Measurements from ENCODE around the gene SUGCT.
A peak's percentile ranks its signal among the peaks of the same experiment; 100 is the strongest.

SUGCT gene

DNA sequence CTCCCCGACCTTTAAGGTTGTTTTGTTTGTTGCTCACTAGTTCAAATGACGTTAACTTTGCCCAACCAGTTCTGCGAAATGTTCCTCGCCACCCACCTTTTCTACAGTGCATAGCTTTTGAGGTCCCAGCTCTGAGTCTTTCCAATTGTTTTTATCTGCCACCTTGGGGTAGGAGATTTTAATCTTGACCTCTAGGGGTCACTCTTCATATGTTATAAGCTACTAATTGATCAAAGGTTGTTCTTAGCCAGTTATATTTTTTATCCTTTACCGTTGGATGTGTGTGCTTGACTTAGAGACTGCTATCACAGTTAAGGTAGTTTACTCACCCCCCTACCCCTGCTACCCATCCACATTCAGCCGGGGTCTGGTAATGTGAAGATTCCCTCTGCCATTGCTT is 372.4 kb downstream of the SUGCT start:
- Histone ChIP-seq H3K27ac (ENCODE audit: low read length) (no peak overlapping the region), H4K20me1 (ENCODE audit: insufficient read depth, low read length) (no peaks in the 10 kb centered on the region), H3K9ac (ENCODE audit: low read depth, low read length) (no peak overlapping the region), H3K9me3 (ENCODE audit: insufficient read depth, low read length, severe bottlenecking) (peaks cover 7% of the 10 kb centered on the region), H3K4me3 (ENCODE audit: low read depth in 1 of 2, low read length in 2 of 2) (no peak overlapping the region), H3K4me1 (ENCODE audit: insufficient read depth, low read length) (no peaks in the 10 kb centered on the region), H2AFZ (ENCODE audit: low read depth, low read length) (no peak overlapping the region), H3K36me3 (ENCODE audit: insufficient read depth, low read length) (no peaks in the 10 kb centered on the region), H3K4me2 (ENCODE audit: insufficient read depth, low read length) (no peak overlapping the region), H3K27me3 (ENCODE audit: insufficient read depth, low read length, poor library complexity) (no peaks in the 10 kb centered on the region), H3K79me2 (ENCODE audit: insufficient read depth, low read length) (no peaks in the 10 kb centered on the region)
- TF ChIP-seq CTCF (IDR thresholded peaks at IDR 0.05; ENCODE audit: borderline replicate concordance, extremely low read depth, low read length, poor library complexity, severe bottlenecking) (peak; percentile 56), EZH2 (IDR thresholded peaks at IDR 0.05; ENCODE audit: borderline replicate concordance, low read depth, low read length, severe bottlenecking) (no peak)
- DNase-seq (no peak), ATAC-seq (ENCODE audit: insufficient read depth, low read depth) (peak; percentile 57; the same call in 2 of the 3 replicates)

GRCh38 chr7:40509287-40509996 is 374.6 kb downstream of the SUGCT start:
- Histone ChIP-seq H3K9me3 (ENCODE audit: insufficient read depth, low read length, severe bottlenecking) (peaks cover 7% of the 10 kb centered on the region), H3K27me3 (ENCODE audit: insufficient read depth, low read length, poor library complexity) (no peaks in the 10 kb centered on the region), H3K36me3 (ENCODE audit: insufficient read depth, low read length) (no peaks in the 10 kb centered on the region), H3K4me2 (ENCODE audit: insufficient read depth, low read length) (no peak overlapping the region), H3K4me3 (ENCODE audit: low read depth in 1 of 2, low read length in 2 of 2) (no peak overlapping the region), H3K9ac (ENCODE audit: low read depth, low read length) (no peak overlapping the region), H3K27ac (ENCODE audit: low read length) (no peak overlapping the region), H4K20me1 (ENCODE audit: insufficient read depth, low read length) (no peaks in the 10 kb centered on the region), H3K79me2 (ENCODE audit: insufficient read depth, low read length) (no peaks in the 10 kb centered on the region), H3K4me1 (ENCODE audit: insufficient read depth, low read length) (no peaks in the 10 kb centered on the region), H2AFZ (ENCODE audit: low read depth, low read length) (no peak overlapping the region)
- DNase-seq (no peak), ATAC-seq (ENCODE audit: insufficient read depth, low read depth) (no peak)
- no peak for TF ChIP-seq EZH2 (IDR thresholded peaks at IDR 0.05; ENCODE audit: borderline replicate concordance, low read depth, low read length, severe bottlenecking)
- TF ChIP-seq CTCF (IDR thresholded peaks at IDR 0.05; ENCODE audit: borderline replicate concordance, extremely low read depth, low read length, poor library complexity, severe bottlenecking): no peak

GRCh38 chr7:40516376-40516775 is 381.6 kb downstream of the SUGCT start:
- TF ChIP-seq CTCF (IDR thresholded peaks at IDR 0.05; ENCODE audit: borderline replicate concordance, extremely low read depth, low read length, poor library complexity, severe bottlenecking) (no peak), EZH2 (IDR thresholded peaks at IDR 0.05; ENCODE audit: borderline replicate concordance, low read depth, low read length, severe bottlenecking) (no peak)
- Histone ChIP-seq H3K4me1 (ENCODE audit: insufficient read depth, low read length) (no peaks in the 10 kb centered on the region), H2AFZ (ENCODE audit: low read depth, low read length) (no peak overlapping the region), H4K20me1 (ENCODE audit: insufficient read depth, low read length) (no peaks in the 10 kb centered on the region), H3K27me3 (ENCODE audit: insufficient read depth, low read length, poor library complexity) (no peaks in the 10 kb centered on the region), H3K4me3 (ENCODE audit: low read depth in 1 of 2, low read length in 2 of 2) (no peak overlapping the region), H3K27ac (ENCODE audit: low read length) (no peak overlapping the region), H3K79me2 (ENCODE audit: insufficient read depth, low read length) (no peaks in the 10 kb centered on the region), H3K4me2 (ENCODE audit: insufficient read depth, low read length) (no peak overlapping the region), H3K9me3 (ENCODE audit: insufficient read depth, low read length, severe bottlenecking) (no peaks in the 10 kb centered on the region), H3K36me3 (ENCODE audit: insufficient read depth, low read length) (no peaks in the 10 kb centered on the region), H3K9ac (ENCODE audit: low read depth, low read length) (no peak overlapping the region)
- DNase-seq: no peak
- ATAC-seq (ENCODE audit: insufficient read depth, low read depth): no peak

All from DND-41 (cell line).